ENCODE measurements around the gene PRKAG1.

Gene PRKAG1

DNA sequence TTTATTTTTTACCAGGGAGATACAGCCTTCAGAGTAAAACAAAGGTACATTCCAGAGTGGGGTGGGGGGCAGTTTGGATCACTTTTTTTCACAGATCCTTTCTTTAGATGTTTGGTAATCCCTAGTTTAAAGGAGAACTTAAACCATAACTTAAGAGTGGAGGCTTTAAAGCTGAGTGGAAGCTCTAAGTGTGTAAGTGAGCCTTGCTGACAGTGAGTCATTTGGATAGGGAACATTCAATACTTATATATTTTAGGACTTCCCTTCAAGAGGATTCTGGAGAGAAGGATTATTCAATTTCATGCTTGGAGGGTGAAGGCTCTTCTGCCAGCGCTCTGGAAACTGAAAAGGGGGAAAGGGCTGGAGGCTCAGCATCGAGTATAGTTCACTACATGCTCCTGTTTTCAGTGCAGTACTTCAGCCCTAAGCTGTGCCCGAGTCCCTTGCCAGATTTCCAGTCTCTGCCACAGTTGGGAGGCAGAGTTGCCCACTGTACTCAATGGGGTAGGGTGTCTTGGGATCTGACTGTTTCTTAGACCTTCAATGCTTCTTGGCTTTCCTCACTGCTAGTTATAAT lies 8.4 kb downstream of the PRKAG1 start:
- DNase-seq (ENCODE audit: low read depth) = no peak

DNA sequence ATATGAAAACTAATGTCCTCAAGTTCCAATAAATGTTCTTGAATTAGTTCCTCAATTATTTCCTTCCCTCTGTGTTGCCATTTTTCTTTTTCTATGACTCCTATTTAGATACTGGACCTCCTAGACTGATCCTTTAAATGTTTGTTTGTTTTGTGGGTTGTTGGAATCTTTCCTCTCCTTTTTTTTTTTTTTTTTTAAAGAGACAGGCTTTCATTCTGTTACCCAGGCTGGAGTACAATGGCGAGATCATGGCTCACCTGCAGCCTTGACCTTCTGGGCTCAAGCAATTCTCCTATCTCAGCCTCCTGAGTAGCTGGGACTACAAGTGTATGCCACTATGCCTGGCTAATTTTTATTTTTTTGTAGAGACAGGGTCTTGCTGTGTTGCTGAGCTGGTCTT lies 9.6 kb downstream of the PRKAG1 start:
- DNase-seq (ENCODE audit: low read depth) = no peak

DNA sequence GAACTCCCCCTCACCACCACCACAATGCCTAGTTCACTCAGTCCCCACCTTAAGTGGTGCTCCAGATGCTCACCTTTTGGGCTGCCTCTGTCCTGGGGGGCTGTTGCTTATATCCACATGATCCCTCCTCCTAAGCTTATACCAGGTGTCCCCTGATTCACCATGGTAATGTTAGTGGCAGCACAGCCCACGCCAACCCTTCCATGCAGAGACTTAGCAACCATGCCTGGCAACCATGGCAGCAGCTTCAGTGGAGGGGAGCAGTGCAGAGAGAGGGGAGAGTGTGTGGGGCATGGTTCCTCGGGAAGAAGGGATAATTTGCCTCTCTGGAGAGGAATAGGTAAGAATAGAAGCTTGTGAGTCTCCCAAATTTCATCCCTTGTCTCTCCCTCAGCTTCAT lies 18.2 kb downstream of the PRKAG1 start:
- DNase-seq (ENCODE audit: low read depth) = no peak

DNA sequence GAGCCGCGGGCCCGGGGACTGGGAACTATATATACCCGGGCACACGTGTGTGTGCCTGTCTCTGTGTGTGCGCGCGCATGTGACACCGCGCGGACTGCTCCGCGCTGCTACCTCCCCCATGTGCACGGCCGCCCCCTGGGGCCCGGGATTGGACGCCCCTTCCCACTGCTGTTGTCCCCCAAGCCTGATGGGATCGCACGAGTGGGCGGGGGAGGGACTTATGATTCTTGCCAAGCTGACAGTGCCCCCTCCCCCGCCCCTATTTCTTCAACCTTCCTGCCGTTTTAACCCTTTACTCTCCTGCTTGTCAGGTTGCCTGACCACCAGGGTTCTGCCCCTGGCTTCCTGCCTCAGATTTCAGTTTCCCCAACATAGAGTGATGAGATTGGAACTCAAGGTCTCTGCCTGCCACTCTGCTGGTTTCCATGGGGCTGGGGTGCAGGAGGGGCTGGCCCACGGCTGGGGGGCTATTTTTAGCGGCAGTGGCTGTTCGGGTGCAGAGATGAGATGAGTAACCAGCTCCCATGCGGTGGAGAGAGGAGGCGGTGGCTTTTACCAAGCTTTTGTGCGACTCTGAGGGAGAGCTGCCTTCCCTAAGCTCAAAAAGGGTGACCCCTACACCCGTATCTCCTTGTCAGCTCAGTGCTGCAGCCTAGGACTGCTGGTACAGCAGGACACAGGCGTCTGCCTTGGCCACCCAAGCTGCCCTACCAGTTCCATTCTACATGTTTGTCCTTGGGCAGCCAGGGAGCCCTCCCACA lies 19.0 kb downstream of the PRKAG1 start, which contains the start of gene DDN:
Gene DDN (minus strand): TSS at position 5 of the 761 bp plus-strand sequence. CDS start 88 bp downstream, outside the sequence.
- no peak for DNase-seq (ENCODE audit: low read depth)

DNA sequence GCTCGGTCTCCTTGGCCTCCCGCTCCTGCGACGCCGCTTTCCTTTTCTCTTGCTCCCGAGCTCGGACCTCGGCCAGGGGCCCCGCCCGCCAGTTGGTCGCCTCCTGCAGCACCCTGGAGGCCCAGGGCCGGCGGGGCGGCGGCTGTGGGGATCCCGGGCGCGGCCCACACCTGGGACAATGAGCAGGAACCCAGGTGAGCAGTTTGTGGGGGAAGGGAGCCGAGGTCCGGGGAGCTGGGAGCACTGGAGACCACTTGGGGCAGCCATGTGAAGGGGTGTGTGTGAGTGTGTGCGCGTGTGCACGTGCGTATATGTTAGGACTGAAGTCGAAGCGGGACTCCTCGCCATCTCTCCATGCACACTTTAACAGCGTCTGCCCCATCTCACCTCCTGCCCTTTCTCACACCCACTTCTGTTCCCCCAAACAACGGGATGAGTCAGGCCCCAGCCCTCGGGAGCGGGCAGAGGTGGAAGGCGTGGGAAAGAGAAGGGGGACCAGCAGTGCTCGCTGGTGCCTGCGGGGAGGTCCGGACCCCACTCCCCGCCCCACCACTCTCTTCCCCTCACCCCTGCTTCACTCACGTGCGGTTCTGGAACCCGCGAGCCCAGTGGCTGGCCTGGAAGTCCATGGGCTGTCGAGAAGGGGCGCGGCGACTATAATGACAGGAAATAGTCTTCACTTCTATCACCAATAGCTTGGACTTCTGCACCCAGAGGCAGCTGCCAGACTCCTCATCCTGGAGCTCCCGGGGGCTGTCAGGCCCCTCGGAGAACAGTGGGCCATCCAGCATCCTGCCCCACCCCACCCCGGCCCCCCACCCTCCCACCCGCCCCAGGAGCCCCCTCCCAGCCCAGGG lies 19.9 kb downstream of the PRKAG1 start:
- no peak for DNase-seq (ENCODE audit: low read depth)

DNA sequence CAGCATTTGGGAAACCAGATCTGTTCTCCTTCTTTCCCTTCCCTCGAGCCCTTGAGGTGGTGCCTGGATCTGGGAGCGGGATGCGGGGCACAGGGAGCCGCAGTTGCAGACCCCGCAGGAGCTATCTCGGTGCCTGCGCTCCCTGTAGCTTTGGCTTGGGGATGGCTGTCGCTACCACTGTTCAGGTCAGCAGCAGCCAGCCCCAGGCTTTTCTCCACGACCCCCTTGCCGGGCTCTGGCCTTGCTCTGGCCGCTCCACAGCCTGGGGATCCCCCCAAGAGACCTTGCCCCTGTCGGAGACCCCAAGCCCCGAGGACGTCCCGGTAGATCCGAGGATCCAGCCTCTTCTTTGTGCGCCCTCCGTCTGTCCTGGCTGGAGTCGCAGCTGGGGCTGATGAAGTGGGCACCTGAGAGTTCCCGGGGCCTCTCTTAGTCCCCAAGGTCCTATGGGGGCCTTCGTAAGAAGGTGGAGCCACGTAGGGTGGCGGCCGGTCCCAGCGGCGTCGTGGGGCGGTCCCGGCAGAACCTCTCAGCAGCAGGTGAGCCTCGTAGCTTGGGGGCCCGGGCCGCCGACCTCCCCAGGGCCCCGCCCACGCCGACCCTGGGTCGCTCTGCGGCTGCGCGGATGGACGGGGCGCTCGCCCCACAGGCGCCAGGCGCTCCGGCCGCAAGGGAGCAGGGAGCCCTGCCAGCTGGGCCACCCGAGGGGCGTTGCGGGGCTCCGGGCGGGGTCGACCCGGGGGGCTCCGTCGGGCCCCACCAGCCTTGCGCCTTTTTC lies 20.7 kb downstream of the PRKAG1 start:
- DNase-seq (ENCODE audit: low read depth) = no peak

DNA sequence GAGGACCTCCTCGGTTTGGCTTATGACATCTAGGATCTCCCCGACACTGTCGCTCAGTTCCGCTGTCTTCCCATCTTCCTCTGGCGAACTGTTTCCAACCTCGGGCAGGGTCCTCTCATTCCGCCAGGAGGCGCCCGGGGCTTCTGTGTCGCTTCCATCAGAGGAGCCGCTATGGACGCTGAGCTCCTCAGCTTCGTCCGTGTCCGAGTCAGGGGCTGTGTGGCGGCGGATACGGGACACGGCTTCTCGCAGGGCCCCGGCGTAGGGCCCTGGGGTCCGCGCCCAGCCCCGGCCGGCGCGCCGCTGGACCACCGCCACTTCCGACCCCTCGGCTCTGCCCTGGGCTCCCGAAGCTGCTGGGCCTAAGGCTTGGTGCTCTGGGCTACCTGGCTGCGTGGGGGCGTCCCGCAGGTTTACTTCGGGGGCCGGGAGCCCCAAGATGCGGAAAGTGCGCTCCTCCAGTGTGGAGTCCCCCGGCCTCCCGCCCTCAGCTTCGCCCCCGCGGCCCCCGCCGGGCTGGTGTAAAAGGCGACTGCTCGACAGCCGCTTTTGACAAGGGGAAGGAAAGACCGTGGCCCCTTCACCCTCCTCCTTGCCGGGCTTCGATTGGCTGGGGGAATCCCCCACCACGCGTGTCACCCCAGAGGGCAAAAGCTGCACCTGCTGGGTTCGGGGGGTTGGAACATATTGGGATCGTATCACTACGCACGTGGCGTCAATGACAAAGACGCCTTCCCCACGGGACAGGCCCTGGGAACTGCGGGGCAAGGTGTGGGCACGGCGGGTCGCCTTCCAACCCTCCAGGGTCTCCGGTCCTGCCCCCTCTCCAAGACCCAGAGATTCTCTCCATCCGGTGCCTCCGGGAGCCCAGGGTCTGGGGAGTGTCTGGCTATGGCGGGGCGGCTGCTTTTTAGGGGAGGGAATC lies 21.5 kb downstream of the PRKAG1 start:
- no peak for DNase-seq (ENCODE audit: low read depth)

DNA sequence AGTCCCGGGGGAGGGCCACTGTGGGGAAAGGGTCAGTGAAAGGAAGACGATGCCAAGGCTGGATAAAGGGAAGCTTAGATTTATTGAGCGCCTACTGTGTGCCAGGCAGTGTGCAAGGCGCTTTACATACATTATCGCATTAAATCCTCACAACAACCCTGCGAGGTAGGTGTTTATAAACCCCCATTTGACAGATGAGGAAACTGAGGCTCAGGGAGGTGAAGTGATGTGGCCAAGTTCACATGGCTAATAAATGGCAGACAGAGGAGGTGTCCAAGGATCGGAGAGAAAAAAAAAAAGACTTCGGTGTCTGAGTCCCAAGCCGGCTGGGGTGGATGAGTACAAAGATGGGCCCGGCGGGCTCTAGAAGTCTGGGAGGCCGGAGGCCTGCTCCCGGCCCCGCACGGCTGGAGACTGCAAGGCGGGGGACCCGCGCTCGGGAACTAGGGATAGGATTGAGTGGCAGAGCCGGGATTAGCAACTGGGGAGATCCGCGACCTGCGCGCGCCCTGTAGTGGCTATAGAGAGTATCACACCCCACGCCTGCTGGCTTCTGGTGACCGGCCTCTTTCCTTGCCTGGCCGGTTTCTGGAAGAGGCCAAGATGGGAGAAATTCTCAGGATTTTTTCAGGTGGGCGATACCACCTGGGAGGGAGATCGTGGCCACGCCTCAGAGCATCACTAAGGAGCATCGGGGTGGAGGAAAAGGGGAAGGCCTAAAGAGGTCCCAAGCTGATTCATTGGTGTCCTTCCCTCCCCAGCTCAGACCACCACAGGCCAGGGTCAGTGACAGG lies 23.3 kb downstream of the PRKAG1 start:
- DNase-seq (ENCODE audit: low read depth) = no peak

DNA sequence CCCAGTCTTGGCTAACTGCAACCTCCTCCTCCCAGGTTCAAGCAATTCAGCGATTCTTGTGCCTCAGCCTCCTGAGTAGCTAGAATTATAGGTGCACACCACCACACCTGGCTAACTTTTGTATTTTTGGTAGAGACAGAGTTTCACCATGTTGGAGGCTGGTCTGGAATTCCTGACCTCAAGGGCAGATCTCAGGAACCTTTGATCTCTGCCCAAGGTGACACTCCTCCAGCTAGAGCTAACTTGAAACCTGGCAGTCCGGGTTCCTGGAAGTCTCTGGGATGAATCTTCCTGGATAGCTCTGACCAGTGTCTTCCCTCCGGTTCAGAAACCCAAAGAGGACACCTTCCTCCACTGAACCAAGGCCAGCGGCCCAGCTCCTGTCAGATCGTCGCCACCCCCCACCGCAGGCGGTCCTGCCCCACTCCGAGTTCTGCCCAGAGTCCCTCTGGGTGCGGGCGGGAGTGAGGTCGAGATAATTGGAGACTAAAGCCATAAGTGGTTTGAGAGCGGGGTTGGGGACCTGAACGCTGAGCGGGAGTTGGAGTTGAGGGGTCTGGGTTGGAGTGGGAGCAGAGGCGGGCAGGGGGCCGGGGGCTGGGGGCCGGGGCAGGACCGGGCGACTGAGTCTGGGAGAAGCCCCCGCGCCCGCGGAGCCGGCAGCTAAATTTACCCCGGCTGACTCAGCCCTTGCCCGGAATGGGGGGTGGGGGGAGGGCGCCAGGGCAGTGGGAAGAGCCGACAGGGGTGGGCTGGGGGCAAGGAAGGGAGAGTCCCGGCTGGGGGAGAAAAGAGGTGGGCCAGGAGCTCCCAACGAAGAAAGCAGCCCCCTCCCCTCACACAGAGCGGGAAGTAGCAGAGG lies 24.1 kb downstream of the PRKAG1 start:
- DNase-seq (ENCODE audit: low read depth) = no peak

DNA sequence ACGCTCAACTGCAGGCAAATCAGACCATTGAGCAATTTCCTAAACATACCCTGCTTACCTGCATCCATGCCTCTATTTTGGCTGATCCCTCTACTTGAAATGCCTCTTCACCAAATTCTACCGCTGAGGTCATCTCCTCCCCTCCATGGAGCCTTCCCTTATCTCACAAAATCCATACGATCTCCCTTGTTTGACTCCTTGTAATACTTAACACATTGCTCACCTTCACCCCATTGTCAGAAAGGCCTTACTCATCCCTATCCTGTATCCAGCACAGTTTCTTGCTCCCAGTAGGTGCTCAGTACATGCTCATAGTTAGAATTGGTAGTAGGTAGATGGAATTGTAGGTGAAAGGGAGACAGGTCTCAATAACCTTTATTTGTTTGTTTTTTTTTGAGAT lies 24.8 kb downstream of the PRKAG1 start:
- no peak for DNase-seq (ENCODE audit: low read depth)

DNA sequence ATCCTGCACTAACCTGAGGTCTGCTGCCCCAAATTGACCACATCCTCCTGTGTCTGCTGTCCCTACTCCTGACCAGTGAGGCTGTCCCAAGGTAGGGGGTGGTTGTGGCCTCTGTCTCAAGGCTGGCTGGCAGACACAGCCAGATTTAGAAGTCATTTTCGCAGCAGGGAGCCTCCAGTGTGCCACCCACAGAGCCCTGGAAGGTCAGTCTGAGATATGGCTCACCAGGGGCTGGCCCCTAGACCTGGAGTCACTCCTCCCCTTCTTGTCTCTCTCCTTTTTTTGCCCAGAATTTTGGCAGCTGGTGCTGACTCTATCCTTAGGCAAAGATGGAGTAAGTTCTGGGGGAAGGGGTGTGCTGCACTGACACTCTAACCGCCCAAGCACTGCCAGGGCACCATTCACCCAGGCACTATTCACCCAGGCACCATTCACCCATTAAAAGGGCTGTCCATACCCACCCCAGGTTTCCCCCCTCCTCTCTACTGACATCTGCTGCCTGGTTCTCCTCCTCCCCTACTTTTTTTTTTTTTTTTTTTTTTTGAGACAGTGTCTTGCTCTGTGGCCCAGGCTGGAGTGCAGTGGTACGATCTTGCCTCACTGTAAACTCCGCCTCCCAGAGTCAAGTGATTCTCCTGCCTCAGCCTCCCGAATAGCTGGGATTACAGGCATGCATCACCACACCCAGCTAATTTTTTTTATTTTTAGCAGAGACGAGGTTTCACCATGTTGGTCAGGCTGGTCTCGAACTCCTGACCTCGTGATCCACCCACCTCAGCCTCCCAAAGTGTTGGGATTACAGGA lies 27.1 kb downstream of the PRKAG1 start:
- DNase-seq (ENCODE audit: low read depth) = no peak

DNA sequence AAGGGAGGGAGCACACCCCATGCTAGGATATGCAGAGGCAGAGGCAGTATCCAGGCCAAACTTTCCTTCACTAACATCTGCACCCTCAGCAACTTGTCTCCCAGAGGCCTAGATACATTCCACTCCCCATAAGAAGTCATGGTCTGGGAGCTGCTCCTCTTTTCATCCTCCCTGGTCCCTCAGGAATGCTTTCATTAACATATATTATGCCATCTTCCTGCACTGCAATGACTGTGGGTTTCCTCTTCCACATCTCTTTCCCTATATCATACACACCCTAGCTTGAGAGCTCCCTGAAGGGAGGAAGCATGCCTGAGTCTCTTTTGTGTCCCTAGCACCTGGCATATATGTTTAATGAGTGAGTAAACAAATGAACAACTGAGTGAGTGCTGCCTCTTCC lies 28.0 kb downstream of the PRKAG1 start:
- no peak for DNase-seq (ENCODE audit: low read depth)

DNA sequence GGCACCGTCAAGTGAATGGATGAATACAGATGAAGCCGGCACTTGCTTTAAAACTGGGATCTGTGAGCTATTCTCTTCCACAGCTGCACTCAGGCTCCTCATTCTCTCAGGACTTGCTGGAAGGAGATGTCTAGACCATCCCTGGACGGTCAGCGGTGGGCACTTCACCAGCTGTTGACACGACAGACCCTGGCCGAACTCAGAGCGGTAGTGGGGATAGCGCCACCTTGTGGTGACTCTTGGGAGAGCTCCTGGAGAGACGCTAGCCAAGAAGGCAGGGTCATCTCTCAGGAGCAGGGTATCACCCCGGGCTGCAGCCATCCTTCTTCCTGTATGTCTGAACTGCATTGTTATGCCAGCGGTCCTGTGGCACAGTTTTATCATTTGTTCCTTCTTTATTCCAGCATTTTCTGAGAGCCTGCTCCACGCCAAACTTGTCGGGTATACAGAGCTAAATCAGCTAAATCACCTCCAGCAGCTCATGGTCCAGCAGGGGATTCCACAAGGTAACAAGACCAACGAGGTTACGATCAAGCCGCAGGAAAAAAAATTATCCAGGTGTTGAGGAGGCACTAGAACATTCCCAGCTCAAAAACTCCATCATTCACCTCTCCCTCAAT lies 30.4 kb downstream of the PRKAG1 start:
- DNase-seq (ENCODE audit: low read depth) = no peak

DNA sequence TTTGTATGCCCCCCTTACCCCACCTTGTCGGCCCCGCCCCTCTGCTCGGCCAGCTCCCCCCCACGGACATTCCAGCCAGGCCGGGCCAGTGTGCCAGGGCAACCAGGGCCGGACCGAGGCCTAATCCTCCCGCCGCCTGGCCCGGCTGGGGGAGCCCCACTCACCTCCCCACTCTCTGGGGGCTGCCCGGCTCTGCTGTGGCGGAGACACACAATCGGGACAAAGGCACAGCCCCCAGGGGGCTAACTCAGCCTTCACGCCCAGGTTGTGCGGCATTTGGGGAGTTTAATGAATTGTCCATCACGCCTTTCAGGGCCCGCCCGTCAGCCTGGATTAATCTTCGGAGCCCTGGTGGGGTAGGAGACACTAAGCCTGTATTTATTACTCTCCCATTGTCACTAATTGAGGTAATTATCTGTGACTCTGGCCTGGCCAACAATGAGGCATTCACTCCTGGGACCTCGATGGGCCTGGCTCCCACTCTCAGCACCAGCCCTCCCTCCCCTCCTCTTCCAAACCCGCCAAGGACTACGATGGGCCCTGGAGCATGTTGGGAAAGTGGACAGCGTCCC lies 31.8 kb downstream of the PRKAG1 start:
- DNase-seq (ENCODE audit: low read depth) = no peak

DNA sequence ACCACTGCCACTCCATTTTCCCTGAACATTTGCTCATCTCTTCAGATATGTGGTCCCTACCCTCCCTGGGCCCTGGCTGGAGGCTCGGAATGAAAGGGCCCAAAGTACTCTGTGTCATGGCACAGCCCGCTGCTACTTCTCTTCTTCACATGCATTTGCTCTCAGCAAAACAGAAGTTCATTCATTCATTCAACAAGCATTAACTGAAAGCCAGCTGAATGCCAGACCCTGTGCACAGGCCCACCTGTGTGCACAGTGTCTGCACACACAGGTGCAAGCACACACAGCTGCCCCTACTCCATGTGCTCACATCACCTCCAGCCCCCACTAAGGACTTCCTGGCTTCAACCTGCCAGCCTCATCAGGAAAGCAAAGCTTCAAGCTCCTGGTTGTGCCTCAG lies 32.7 kb downstream of the PRKAG1 start:
- no peak for DNase-seq (ENCODE audit: low read depth)

DNA sequence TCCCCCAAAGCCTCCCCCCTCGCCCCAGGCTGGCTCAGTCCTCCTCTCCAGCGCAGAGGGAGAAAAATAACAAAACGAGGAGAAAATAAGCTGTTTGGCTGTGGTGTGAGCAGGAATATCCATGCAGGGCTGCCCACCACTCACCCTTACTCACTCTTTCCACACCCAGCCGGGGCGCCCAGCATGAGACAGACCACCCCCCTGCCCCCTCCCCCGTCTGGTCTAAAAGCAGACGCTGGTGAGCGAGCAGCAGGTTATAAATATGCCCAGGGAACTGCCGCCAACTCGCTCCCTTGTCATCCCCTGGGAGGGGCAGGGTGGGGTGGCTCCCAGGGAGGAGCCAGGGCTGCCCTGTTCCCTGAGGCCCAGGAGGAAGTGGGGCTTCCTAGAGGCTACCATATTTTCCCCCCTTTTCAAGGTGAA lies 33.1 kb downstream of the PRKAG1 start:
- no peak for DNase-seq (ENCODE audit: low read depth)

DNA sequence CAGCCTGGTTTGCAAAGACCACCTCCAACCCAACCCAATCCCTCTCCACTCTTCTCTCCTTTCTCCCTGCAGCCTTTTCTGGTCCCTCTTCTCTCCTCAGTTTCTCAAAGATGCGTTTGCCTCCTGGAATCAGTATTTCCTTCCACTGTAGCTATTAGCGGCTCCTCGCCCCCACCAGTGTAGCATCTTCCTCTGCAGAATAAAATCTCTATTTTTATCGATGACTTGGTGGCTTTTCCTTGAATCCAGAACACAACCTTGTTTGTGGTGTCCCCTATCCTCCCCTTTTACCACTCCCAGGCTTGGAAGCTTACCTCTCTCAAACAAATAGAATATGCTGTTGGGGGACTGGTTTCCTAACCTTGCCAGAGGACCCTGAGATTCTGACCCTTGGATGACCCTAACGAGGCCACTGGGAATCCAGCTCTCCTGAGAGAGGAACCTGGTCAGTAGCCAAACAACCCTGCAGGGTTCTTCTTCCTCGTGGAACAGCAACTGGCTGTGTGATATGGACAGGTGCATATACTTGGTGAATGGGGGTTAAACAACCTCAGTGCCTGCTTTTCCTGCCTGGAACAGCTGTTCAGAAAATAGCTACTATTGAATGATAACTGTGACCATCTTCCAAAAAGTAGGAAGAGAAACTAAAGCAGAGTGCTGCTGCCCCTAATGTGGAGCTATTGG lies 36.0 kb downstream of the PRKAG1 start:
- DNase-seq (ENCODE audit: low read depth) = no peak
